ENCODE measurements around the gene FGF5.

DNA sequence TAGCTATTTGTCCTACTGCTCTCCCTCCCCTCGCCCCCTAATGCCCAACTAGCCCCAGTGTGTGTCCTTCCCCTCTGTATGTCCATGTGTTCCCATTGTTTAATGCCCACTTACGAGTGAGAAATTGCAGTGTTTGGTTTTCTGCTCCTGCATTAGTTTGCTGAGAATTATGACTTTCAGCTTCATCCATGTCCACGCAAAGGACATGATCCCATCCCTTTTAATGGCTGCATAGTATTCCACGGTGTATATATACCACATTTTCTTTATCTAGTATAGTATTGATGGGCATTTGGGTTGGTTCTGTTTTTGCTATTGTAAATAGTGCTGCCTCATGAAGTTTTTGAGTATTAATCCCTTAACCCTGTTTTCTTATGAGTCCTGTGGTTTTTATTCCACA, 35.4 kb downstream of the FGF5 start:
- TF ChIP-seq RFX5 (IDR thresholded peaks at IDR 0.05; ENCODE audit: low read depth, low read length) (no peak), JUND (CRISPR knock-in tag; IDR thresholded peaks at IDR 0.05) (no peak), FIP1L1 (IDR thresholded peaks at IDR 0.05; ENCODE audit: borderline replicate concordance, insufficient read depth, low read depth, low read length) (no peak), ZNF670 (CRISPR knock-in tag; IDR thresholded peaks at IDR 0.05; ENCODE audit: borderline replicate concordance) (no peak)
- TF ChIP-seq, protein P1, sequence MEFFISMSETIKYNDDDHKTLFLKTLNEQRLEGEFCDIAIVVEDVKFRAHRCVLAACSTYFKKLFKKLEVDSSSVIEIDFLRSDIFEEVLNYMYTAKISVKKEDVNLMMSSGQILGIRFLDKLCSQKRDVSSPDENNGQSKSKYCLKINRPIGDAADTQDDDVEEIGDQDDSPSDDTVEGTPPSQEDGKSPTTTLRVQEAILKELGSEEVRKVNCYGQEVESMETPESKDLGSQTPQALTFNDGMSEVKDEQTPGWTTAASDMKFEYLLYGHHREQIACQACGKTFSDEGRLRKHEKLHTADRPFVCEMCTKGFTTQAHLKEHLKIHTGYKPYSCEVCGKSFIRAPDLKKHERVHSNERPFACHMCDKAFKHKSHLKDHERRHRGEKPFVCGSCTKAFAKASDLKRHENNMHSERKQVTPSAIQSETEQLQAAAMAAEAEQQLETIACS (CRISPR knock-in tag; IDR thresholded peaks at IDR 0.05): no peak
- TF ChIP-seq, protein P2, sequence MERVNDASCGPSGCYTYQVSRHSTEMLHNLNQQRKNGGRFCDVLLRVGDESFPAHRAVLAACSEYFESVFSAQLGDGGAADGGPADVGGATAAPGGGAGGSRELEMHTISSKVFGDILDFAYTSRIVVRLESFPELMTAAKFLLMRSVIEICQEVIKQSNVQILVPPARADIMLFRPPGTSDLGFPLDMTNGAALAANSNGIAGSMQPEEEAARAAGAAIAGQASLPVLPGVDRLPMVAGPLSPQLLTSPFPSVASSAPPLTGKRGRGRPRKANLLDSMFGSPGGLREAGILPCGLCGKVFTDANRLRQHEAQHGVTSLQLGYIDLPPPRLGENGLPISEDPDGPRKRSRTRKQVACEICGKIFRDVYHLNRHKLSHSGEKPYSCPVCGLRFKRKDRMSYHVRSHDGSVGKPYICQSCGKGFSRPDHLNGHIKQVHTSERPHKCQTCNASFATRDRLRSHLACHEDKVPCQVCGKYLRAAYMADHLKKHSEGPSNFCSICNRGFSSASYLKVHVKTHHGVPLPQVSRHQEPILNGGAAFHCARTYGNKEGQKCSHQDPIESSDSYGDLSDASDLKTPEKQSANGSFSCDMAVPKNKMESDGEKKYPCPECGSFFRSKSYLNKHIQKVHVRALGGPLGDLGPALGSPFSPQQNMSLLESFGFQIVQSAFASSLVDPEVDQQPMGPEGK (CRISPR knock-in tag; IDR thresholded peaks at IDR 0.05): no peak
